Upper lobe of left lung (tissue), 6 donors: Measurements from ENCODE around the gene BACH1. TPM values are rescaled to one million over a fixed set of nuclear protein-coding genes. Genes with fewer than 3 reads are reported as not detected.

Experiments
- ATAC-seq, 2 donors: fragments of 200-7000 bp; cut with Tn5 transposase; one replicate each; pipeline ENCODE4 v1.9.1; 2022; ENCODE audit warnings: mild to moderate bottlenecking in 2 of 2, moderate library complexity in 2 of 2; ENCODE audit not compliant: low FRiP score in 2 of 2
- DNase-seq, 2 donors: peaks; one replicate each; pipeline ENCODE4 v3.0.0-alpha.2; 2019 to 2020
- H3K27ac ChIP-seq, 4 donors: fragments of 200-600 bp; sonication (generic); one replicate each; pipeline ENCODE4 v1.5.1; 2016 to 2019
- H3K27me3 ChIP-seq, 4 donors: fragments of 200-600 bp; sonication (generic); one replicate each; pipeline ENCODE4 v1.5.1; 2017 to 2019
- H3K36me3 ChIP-seq, 4 donors: fragments of 200-600 bp; sonication (generic); one replicate each; pipeline ENCODE4 v1.5.1; 2016 to 2019
- H3K4me1 ChIP-seq, 4 donors: fragments of 200-600 bp; sonication (generic); one replicate each; pipeline ENCODE4 v1.5.1; 2018 to 2019
- H3K4me3 ChIP-seq, 4 donors: fragments of 200-600 bp; sonication (generic); one replicate each; pipeline ENCODE4 v1.5.1; 2017 to 2019; ENCODE audit warnings: mild to moderate bottlenecking in 2 of 4, moderate library complexity in 1 of 4
- H3K9me3 ChIP-seq, 4 donors: fragments of 200-600 bp; sonication (generic); one replicate each; pipeline ENCODE4 v1.5.1; 2018 to 2019
- CTCF ChIP-seq, 6 experiments: fragments of 450-650 bp in 4 of 6; fragments of 200-600 bp in 2 of 6; sonication (generic) in 2 of 6; IDR thresholded peaks; one replicate each; pipeline ENCODE4 v1.5.1; 2016 to 2019; ENCODE audit warnings: antibody characterized with exemption in 6 of 6
- EP300 ChIP-seq, 4 donors: sonication (generic); formaldehyde crosslinking; IDR thresholded peaks; one replicate each; pipeline ENCODE4 v1.5.1; 2017; ENCODE audit warnings: antibody characterized with exemption in 4 of 4, control low read depth in 2 of 4
- POLR2A ChIP-seq, 4 donors: fragments of 450-650 bp; IDR thresholded peaks; one replicate each; pipeline ENCODE4 v1.5.1; 2016 to 2017; ENCODE audit warnings: antibody characterized with exemption in 4 of 4, mild to moderate bottlenecking in 2 of 4
- POLR2AphosphoS5 ChIP-seq, 2 donors: sonication (generic); formaldehyde crosslinking; IDR thresholded peaks; one replicate each; pipeline ENCODE4 v1.5.1; 2017; ENCODE audit warnings: antibody characterized with exemption in 2 of 2
- WGBS, 2 donors: methylation state at CpG; one replicate each; pipeline ENCODE4 v1.1.5; 2017 to 2018; 5-methylcytosine and 5-hydroxymethylcytosine counted together
- total RNA-seq, 6 donors: library from RNA; depleted of rRNA in 4 of 6; stranded (reverse); fragments of >200 nt in 4 of 6; gene quantifications; one replicate each; pipeline versions ENCODE4 v1.1.0 to v1.2.1, GENCODE V29; 2016 to 2021
- donor health status: DM: no; HTN: no; CAD: no; lungs with moderate emphysema.
- donor health status: DM: no; HTN: yes; CAD: no; lungs with severe emphysema.

Gene BACH1
- total RNA-seq, 6 donors from 2014 or later: 41.6 to 119 (median 78.9) TPM

DNA sequence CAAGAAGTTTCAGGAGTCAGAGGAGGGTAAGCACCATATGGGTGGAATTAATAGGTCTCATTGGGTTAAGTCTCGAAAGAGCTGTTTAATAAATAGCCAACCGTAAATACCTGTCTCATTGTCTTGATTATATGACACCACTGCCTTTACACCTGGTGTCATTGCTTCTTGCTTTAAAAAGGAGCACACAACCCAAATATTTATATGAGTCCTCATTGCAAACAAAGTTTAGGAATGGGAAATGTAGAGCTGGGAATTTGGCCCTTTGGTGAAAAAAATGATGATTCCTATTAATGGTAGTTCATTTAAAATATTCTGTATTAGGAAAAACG is 2.1 kb downstream of the BACH1 start:
- no peaks in the 10 kb centered on the region for H3K36me3 ChIP-seq
- no peak for TF ChIP-seq EP300 (IDR thresholded peaks at IDR 0.05)
- no peak for TF ChIP-seq POLR2AphosphoS5 (IDR thresholded peaks at IDR 0.05)
- no peak for TF ChIP-seq POLR2A (IDR thresholded peaks at IDR 0.05)
- no peak for TF ChIP-seq CTCF (IDR thresholded peaks at IDR 0.05)
- H3K4me3 ChIP-seq: peak overlapping the region in 3 of 4 donors; percentile 57 to 95 (median 88)
- H3K9me3 ChIP-seq: no peaks in the 10 kb centered on the region
- no peaks in the 10 kb centered on the region for H3K27me3 ChIP-seq
- 54 to 57% methylated on average over 3 of the region's 3 CpGs for WGBS, 2 donors
- no peak for DNase-seq
- H3K27ac ChIP-seq: peak overlapping the region; percentile 97 to 100 (median 98)
- no peak for ATAC-seq
- H3K4me1 ChIP-seq: peaks cover 56 to 68% (median 59%) of the 10 kb centered on the region in 4 donors

- 67 to 70% methylated on average over 6 of the region's 6 CpGs for WGBS, 2 donors
- DNase-seq (no peak), ATAC-seq (no peak)
- Histone ChIP-seq H3K36me3 (no peaks in the 10 kb centered on the region), H3K9me3 (no peaks in the 10 kb centered on the region), H3K27ac (peak overlapping the region in 2 of 4 donors; percentile 46 to 52), H3K27me3 (no peaks in the 10 kb centered on the region), H3K4me1 (peaks cover 58 to 75% (median 62%) of the 10 kb centered on the region in 4 donors), H3K4me3 (peak overlapping the region in 2 of 4 donors; percentile 57 to 88)
- TF ChIP-seq POLR2A (IDR thresholded peaks at IDR 0.05) (no peak), EP300 (IDR thresholded peaks at IDR 0.05) (no peak), POLR2AphosphoS5 (IDR thresholded peaks at IDR 0.05) (no peak), CTCF (IDR thresholded peaks at IDR 0.05) (no peak)
Measured at GRCh38 chr21:29301691-29302090, 3.0 kb downstream of the BACH1 start.

GRCh38 chr21:29302359-29302875 is 3.7 kb downstream of the BACH1 start:
- no peaks in the 10 kb centered on the region for H3K27me3 ChIP-seq
- peak overlapping the region in 2 of 4 donors; percentile 3 to 57 for H3K4me3 ChIP-seq
- peak overlapping the region; percentile 5 to 52 (median 44) for H3K27ac ChIP-seq
- H3K9me3 ChIP-seq: no peaks in the 10 kb centered on the region
- TF ChIP-seq POLR2A (IDR thresholded peaks at IDR 0.05) (no peak), POLR2AphosphoS5 (IDR thresholded peaks at IDR 0.05) (no peak), EP300 (IDR thresholded peaks at IDR 0.05) (no peak), CTCF (IDR thresholded peaks at IDR 0.05) (no peak)
- peaks cover 62 to 80% (median 65%) of the 10 kb centered on the region in 4 donors for H3K4me1 ChIP-seq
- no peak for ATAC-seq
- DNase-seq: no peak
- no peaks in the 10 kb centered on the region for H3K36me3 ChIP-seq
- 52 to 55% methylated on average over 5 of the region's 5 CpGs for WGBS, 2 donors

GRCh38 chr21:29303288-29303687 is 4.6 kb downstream of the BACH1 start:
- peaks cover 61 to 82% (median 65%) of the 10 kb centered on the region in 4 donors for H3K4me1 ChIP-seq
- 38 to 48% methylated on average over 2 of the region's 2 CpGs for WGBS, 2 donors
- TF ChIP-seq POLR2AphosphoS5 (IDR thresholded peaks at IDR 0.05) (no peak), EP300 (IDR thresholded peaks at IDR 0.05) (no peak), POLR2A (IDR thresholded peaks at IDR 0.05) (no peak), CTCF (IDR thresholded peaks at IDR 0.05) (no peak)
- H3K9me3 ChIP-seq: no peaks in the 10 kb centered on the region
- H3K4me3 ChIP-seq: no peak overlapping the region
- no peaks in the 10 kb centered on the region for H3K27me3 ChIP-seq
- ATAC-seq: no peak
- peak overlapping the region in 1 of 4 donors; percentile 53 for H3K27ac ChIP-seq
- H3K36me3 ChIP-seq: no peaks in the 10 kb centered on the region
- no peak for DNase-seq

DNA sequence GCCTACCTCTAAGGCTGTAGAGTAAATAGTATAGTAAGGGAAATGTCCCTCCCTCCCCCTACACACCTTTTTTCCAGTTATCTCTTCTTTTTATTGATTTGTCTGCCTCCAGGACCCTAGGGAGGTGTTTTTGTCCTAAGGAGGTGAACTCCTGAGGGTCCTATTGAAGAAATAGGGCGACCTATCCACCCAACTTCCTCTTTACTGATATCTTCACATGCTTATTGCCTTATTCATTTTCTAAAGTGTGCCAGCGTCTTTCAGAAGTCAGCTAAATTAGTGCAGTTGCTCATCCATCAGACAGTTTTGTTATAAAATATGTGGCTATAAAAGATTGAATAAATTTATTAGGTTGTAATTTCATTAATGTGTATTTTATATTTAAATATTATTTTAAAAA is 5.9 kb downstream of the BACH1 start:
- Histone ChIP-seq H3K27ac (peak overlapping the region in 2 of 4 donors; percentile 22 to 53), H3K4me1 (peaks cover 67 to 86% (median 72%) of the 10 kb centered on the region in 4 donors), H3K27me3 (no peaks in the 10 kb centered on the region), H3K36me3 (no peaks in the 10 kb centered on the region), H3K9me3 (no peaks in the 10 kb centered on the region), H3K4me3 (no peak overlapping the region)
- no peak for DNase-seq
- ATAC-seq: no peak
- TF ChIP-seq POLR2AphosphoS5 (IDR thresholded peaks at IDR 0.05): no peak
- 48 to 54% methylated on average over 2 of the region's 2 CpGs for WGBS, 2 donors
